HG02623 (cell line): ENCODE data around the gene LCE3B.
"Not testable (repeated sequence)": the region's sequence is repeated elsewhere in the genome, so short reads cannot be mapped to it uniquely, and the experiment has no call there.

Experiments
- ATAC-seq: cut with Tn5 transposase; IDR thresholded peaks from one replicate; pipeline ENCODE4 v1.9.1; 2021; ENCODE audit warnings: moderate library complexity; ENCODE audit not compliant: unreplicated experiment

The LCE3B gene, protein sequence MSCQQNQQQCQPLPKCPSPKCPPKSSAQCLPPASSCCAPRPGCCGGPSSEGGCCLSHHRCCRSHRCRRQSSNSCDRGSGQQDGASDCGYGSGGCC

GRCh38 chr1:152613511-152613910 lies at the start of gene LCE3B:
LCE3B (plus strand) TSS chr1:152613811; CDS start chr1:152613811, 0 bp downstream.
- ATAC-seq: no peak

DNA sequence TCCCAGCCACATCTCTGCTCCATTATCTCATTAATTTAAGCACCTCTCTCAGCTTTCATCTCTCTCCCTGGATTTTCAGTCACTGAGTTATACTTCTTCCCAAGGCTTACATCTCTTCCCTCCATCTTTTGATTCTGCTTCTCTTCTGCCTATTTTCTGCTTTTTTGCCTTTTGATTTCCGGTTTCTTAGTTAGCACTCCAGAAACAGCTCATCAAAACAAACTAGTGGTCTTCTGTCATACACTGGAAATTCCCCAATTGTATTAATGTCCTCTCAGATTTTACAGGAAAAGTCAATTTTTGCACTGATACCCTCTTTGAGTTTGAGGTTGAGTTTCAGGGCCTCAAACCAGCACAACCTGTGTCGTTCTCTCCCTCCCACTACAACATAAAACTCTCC lies 48.5 kb upstream of the LCE3B start:
- no peak for ATAC-seq

- ATAC-seq: no peak
Measured at GRCh38 chr1:152565535-152566215, 47.9 kb upstream of the LCE3B start.

DNA sequence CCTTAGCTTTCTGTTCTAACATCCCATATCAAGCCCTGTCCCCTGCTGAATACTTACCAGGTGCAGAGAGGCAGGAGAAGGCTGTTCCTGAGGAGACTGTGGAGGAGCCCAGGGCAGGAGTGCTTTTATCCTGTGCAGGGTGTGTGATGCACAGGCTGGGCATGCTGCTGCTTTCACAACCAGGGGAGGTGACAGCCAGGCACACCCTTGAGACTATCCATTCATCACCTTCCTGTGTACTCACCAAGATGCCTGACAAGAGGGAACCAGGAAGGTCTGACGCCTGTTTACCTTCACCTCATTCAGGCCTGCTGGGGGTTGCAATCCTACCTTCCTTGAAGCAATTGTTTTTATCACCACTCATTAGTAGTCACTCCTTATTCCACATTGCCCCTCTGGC lies 46.9 kb upstream of the LCE3B start, which contains the start of gene LCE3E:
Gene LCE3E (minus strand): TSS at position 100 of the 400 bp plus-strand sequence. CDS start 572 bp downstream, outside the sequence.
- ATAC-seq: no peak

DNA sequence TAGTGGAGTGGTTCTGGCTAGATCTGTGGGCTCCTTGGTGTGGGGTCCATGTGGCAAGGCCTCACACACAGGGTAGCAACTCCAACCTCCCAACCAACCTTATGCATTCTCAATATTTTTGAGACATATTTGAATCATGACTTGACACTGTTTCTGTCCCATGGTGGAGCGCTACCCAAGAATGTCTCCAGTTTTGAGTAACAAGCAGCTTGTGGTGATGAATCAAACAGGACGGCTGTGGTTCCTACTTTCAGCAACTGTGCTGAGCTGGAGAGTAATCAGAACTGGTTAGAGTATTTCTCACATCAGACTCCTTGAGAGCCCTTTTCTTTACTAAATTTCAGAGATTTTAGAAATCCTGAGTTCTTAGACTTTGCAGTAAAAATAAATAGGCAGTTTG lies 36.4 kb upstream of the LCE3B start:
- no peak for ATAC-seq

GRCh38 chr1:152579526-152579925 lies 34.1 kb upstream of the LCE3B start:
- ATAC-seq: not testable (repeated sequence)

DNA sequence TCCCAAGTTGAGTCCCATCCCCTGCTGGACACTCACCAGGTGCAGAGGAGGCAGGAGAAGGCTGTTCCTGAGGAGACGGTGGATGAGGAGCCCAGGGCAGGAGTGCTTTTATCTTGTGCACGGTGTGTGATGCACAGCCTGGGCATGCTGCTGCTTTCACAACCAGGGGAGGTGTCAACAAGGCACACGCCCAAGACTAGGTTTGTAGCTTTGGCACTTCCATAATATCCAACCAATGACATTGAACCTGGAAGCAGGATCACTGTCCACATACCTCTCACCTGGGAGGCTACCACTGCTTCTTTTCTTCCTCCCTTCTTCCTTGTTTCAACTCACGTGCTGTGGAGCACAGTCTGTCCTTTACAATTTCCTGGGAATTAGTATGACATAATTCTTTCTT lies 33.2 kb upstream of the LCE3B start, which contains the start of gene LCE3D:
Gene LCE3D (minus strand): TSS at position 84 of the 400 bp plus-strand sequence. CDS start 580 bp downstream, outside the sequence.
- no peak for ATAC-seq

DNA sequence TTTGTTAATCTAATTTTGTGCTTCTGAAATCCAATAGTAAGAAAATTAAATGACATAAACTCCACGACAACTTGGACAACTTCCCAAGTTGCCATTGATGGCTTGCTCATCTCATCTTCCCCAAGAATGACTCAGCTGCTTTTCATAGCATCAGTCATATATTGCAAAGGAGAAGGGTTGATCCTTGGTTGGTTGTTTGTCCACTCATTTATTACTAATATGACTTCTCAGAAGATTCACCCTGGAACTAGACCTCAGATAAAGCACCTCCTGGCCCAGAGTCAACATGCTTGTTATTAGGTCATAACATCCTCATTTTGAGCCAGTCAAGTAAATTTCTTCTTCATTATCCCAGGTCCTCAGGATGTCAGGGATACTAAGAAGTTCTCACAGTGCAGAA lies 31.0 kb upstream of the LCE3B start:
- no peak for ATAC-seq

- ATAC-seq: no peak
Measured at GRCh38 chr1:152585586-152585985, 28.0 kb upstream of the LCE3B start.

- ATAC-seq: no peak
Measured at GRCh38 chr1:152596986-152597385, 16.6 kb upstream of the LCE3B start.

DNA sequence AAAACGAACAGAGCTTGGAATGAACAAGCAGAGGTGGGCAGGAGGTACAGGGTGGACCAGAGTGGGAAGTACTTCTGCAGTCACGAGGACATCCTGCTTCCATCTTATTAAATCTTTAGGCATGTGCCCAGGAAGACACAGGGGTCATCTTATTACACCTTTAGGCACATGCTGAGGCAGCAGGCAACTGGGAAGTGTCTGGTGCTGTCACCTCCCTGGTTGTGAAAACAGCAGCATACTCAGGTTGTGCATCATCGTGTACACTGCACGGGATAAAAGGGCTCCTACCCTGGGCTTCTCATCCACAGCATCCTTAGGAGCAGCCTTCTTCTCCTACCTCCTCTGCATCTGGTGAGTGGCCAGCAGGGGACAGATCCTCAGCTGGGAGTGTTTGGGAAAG lies 13.7 kb upstream of the LCE3B start, which contains the start of gene LCE3C:
Gene LCE3C (plus strand): TSS at position 301 of the 400 bp plus-strand sequence. CDS start 498 bp downstream, outside the sequence.
- ATAC-seq: no peak

- no peak for ATAC-seq
Measured at GRCh38 chr1:152621993-152622392, 8.4 kb downstream of the LCE3B start.

DNA sequence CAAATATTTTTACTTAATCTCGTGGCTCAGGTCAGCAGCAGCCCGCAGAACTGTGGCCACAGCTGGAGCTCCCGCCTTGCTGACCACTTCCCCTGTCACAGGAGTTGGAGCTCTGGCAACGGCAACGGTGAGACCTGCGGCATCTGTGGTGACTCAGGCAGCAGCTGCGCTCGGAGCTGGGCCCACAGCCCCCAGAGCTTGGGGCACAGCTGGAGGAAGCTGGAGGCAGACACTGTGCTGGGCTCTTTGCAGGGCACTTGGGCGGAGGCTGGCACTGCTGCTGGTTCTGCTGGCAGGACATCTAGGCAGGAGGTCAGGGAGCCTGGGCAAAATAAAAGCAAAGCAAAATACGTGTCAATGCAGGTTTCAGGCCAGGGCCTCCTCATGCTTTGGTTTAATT lies 9.2 kb downstream of the LCE3B start, which contains the start of gene LCE3A:
Gene LCE3A (minus strand): TSS at position 301 of the 400 bp plus-strand sequence. CDS start 0 bp downstream, at position 301.
- no peak for ATAC-seq

GRCh38 chr1:152623203-152623844 lies 9.7 kb downstream of the LCE3B start:
- no peak for ATAC-seq

DNA sequence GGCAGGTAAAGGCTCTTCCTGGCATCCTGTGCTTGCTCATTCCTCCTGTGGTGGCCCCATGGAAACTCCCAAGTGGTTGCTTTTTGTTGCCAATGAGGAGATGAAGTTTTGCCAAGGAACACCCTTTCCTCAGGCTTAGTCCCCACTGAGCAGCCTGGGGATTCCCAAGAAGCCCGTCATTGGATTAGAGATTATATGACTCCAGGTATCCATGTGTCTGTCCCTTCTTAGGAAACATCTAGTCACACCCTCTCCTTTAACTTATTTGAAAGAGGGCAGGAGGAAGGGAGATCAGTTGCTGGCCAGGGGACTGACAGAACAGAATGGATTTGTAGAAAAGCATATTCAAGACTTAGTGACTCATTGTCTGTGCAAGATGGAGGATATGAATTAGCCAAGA lies 13.1 kb downstream of the LCE3B start:
- ATAC-seq: no peak

- no peak for ATAC-seq
Measured at GRCh38 chr1:152630596-152630995, 17.0 kb downstream of the LCE3B start.

DNA sequence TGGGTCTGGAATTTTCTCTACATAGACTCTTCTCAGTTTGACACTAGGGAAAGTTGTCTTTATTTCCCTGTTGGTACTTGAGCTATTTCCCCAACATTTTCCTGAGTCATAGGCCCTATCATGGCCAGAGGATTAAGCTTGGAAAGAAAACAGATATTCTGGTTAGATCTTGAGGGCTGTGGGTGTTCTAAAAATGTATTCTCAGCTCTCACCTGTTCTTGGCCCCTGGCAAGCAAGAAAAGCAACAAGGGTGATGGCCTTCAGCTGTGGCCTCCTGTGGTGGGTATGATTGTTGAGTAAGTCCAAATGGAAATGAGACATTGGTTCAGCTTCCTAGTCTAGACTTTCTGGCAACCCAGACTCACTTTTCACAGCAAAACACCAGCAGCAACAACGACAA lies 26.7 kb downstream of the LCE3B start:
- no peak for ATAC-seq

- ATAC-seq: no peak
Measured at GRCh38 chr1:152643945-152644344, 30.3 kb downstream of the LCE3B start.

GRCh38 chr1:152645146-152645545 lies 31.5 kb downstream of the LCE3B start:
- ATAC-seq: no peak

DNA sequence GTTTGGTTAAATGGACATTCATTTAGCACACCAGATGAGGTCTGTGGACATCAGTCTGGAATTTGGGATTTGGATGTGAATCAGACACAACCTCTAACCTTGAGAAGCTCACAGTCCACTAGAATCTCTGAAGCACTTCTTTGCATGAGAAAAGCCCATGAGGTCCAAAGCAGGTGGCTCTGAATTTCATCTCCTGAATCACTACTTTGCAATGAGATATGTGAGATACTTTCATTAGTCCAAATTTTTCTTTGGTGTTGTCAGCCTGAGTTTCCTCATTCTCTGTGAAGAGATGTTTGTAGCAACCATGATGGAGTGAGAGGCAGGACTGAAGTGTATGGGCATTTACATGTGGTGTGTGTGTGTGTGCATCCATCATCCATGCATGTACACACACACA lies 33.0 kb downstream of the LCE3B start:
- ATAC-seq: no peak

DNA sequence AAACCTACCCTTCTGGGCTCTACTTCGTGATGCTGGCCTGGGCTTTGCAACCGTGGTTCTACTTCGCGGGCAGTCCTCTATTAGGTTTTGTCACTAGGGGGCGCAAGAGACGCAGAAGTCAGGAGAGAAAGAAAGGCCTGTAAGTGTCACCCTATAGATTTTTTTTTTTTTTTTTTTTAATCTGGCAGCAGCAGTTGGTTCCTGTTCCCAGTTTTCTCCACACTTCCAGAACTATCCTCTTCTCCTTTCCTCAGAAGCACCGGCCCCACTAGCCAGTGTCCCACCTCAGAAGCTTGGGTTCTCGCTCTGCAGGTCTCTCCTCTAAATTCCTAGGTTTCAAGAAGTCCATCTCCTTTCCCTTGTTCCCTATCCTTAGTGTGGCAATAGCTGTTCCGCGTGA lies 40.5 kb downstream of the LCE3B start:
- ATAC-seq: no peak

DNA sequence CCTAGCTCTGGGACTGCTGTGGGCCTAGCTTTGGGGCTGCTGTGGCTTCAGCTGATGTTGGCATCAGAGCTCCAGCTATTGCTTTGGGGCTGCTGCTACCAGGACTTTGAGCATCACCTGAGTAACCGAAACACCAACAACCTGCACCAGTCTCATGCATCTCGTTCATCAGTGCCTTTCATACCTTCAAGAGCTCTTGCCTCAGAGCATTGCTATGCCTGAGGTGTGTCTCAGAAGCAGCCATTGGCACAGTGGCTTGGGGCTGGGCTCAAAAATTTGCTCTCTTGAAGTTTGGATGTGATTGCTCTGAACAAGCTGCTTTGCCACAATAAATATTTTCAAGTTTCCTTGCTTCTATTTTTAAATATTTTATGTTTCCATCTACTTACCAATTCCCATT lies 42.8 kb downstream of the LCE3B start:
- ATAC-seq: no peak
